Stimulated activated CD4-positive, alpha-beta T cell treated with anti-CD3 and anti-CD28 coated beads, Interleukin-15, amount 100 ng/mL, for 24 hours (primary cell): Measurements from ENCODE around the gene HCFC1R1.
"Not testable (repeated sequence)": the region's sequence is repeated elsewhere in the genome, so short reads cannot be mapped to it uniquely, and the experiment has no call there.

ENCODE experiments used
- DNase-seq: peaks from one replicate; pipeline ENCODE4 v3.0.0-alpha.2; 2020

The HCFC1R1 gene

GRCh38 chr16:3023669-3024478, at the start of gene HCFC1R1, which contains the start of gene THOC6:
Gene HCFC1R1, minus strand, starts transcription at chr16:3023942. Its CDS starts 1 bp downstream, at chr16:3023941.
Gene THOC6, plus strand, starts transcription at chr16:3024035. Its CDS starts 292 bp downstream, at chr16:3024327.
- peak; percentile 98 for DNase-seq

- no peak for DNase-seq
These were observed 49.7 kb upstream of the HCFC1R1 start for GRCh38 chr16:3073448-3073847.

- not testable (repeated sequence) for DNase-seq
These were observed 49.0 kb upstream of the HCFC1R1 start for GRCh38 chr16:3072576-3073263.

DNA sequence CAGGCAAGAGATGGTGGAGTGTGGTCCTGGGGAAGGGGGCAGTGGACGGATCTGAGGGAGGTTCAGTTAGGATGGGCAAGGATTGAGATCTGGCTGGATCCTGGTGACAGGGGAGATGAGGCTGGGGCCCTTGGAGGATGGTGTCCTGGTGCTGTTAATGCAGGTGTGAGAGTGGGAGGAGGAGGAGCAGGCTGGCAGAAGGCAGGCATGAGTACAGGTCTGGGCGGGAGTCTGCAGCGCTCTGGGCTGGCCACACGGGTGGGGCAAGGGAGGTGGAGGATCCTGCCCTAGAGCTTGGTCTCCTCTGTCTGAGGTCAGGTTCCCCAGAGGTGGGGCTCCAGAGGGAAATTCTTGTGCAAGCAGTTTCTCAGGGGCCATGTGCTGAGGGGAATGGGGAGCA, 48.4 kb upstream of the HCFC1R1 start:
- DNase-seq: peak; percentile 50

GRCh38 chr16:3071655-3072054, 47.9 kb upstream of the HCFC1R1 start:
- peak; percentile 39 for DNase-seq

GRCh38 chr16:3070608-3071111, 46.9 kb upstream of the HCFC1R1 start:
- DNase-seq: peak; percentile 40

- not testable (repeated sequence) for DNase-seq
These were observed 45.4 kb upstream of the HCFC1R1 start for GRCh38 chr16:3069146-3069545.

- no peak for DNase-seq
These were observed 44.7 kb upstream of the HCFC1R1 start for GRCh38 chr16:3068487-3068886.

DNA sequence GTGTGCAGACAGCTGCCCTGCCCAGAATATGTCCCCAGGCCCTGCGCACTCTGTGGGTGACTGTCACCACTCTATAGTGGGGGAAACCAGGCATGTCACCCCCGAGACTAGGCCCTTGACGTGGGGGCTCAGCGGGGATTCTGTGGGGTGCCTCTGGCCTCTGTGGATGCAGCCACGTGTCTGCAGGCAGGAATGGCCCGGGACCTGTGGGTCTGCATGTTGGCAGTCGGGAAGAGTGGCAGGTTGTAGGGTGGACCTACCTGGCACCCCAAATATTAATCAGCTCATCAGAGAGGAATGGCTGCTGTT, 42.7 kb upstream of the HCFC1R1 start:
- DNase-seq: peak; percentile 41

DNA sequence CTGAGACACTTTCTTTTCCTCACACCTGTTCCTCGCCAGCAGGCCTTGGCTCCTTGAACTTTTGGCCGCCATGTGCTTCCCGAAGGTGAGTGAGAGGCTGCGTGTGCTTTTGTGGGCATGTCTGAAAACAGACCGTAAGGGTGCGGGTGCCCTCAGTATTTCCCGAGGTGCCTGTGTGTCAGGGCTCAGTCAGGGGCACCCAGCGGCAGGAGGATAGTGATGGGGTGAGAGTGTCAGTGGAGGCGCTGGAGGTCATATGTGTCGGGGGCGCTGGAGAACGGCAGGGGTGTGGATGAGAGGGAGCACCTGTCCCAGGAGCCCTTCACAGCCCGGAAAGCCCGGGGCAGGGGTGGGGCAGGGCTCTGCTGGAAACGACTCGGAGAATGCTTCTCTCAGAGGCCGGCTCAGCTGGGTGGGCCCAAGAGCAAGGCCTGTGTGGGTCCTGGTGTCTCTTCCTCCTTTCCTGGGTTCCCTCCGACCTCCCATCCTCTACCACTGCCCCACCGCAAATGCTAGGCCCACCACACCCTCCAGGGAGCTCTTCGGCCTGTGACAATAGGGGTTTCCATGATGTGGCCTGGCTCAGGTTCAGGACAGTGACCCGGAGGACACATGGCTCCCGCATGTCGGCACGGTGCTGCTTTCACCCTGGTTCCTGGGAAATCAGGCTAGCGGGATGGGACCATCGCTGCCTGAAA, 42.1 kb upstream of the HCFC1R1 start:
- DNase-seq: peak; percentile 46

DNA sequence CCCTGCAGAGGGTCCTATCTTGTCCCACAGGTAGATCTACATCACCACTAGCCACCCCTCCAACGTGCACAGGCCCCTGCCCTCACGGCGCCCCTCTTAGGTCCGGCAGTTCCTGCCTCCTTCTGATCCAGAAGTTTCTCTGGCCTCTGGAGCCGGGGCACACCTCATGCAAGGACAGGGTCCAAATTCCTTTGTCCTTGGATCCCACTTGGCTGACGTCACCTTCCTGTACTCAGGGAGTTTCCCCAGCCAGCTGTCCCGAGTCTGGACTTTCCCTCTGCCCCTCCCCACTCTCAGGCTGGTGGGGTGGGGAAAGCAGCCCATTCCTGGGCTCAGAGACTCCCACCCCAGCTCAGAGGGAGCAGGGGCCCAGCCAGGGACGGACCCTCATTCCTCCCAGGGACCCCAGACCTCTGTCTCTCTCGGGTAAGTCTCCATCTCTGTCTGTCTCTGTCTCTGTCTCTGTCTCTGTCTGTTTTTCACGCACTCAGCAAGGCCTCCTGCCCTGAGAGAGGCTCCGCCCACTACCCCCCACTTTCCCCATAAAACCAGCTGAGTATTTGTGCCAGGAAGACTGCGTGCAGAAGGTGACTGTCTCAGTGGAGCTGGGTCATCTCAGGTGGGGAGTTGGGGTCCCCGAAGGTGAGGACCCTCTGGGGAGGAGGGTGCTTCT, 41.5 kb upstream of the HCFC1R1 start, which contains the start of gene IL32:
Gene IL32 (plus strand): TSS at position 572 of the 673 bp plus-strand sequence. CDS start 172 bp downstream, outside the sequence.
- peak; percentile 86 for DNase-seq

GRCh38 chr16:3063625-3064386, 40.1 kb upstream of the HCFC1R1 start:
- no peak for DNase-seq

GRCh38 chr16:3062553-3062952, 38.8 kb upstream of the HCFC1R1 start:
- no peak for DNase-seq

- no peak for DNase-seq
These were observed 36.8 kb upstream of the HCFC1R1 start for GRCh38 chr16:3060339-3061127.

- no peak for DNase-seq
These were observed 36.0 kb upstream of the HCFC1R1 start for GRCh38 chr16:3059723-3060242.

- DNase-seq: peak; percentile 91
These were observed 35.4 kb upstream of the HCFC1R1 start for GRCh38 chr16:3059041-3059722.

DNA sequence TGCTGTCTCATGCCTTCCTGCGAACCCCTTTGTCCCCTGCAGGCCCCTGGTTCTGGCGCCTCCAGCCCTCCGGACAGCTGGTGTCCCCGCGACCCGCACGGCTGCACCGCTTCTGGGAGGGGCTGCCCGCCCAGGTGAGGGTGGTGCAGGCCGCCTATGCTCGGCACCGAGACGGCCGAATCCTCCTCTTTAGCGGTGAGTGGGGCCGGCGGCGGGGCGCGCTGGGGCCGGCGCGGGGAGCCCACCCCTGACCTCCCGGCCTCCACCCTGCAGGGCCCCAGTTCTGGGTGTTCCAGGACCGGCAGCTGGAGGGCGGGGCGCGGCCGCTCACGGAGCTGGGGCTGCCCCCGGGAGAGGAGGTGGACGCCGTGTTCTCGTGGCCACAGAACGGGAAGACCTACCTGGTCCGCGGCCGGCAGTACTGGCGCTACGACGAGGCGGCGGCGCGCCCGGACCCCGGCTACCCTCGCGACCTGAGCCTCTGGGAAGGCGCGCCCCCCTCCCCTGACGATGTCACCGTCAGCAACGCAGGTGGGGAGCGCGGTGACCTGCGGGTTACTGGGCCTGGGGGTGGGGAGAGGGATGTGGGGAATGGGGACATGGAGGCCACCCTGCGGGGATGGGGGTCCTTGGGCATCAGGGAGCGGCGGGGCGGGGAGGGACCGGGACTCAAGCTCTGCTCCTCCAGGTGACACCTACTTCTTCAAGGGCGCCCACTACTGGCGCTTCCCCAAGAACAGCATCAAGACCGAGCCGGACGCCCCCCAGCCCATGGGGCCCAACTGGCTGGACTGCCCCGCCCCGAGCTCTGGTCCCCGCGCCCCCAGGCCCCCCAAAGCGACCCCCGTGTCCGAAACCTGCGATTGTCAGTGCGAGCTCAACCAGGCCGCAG, 34.6 kb upstream of the HCFC1R1 start:
- peak; percentile 64 for DNase-seq

DNA sequence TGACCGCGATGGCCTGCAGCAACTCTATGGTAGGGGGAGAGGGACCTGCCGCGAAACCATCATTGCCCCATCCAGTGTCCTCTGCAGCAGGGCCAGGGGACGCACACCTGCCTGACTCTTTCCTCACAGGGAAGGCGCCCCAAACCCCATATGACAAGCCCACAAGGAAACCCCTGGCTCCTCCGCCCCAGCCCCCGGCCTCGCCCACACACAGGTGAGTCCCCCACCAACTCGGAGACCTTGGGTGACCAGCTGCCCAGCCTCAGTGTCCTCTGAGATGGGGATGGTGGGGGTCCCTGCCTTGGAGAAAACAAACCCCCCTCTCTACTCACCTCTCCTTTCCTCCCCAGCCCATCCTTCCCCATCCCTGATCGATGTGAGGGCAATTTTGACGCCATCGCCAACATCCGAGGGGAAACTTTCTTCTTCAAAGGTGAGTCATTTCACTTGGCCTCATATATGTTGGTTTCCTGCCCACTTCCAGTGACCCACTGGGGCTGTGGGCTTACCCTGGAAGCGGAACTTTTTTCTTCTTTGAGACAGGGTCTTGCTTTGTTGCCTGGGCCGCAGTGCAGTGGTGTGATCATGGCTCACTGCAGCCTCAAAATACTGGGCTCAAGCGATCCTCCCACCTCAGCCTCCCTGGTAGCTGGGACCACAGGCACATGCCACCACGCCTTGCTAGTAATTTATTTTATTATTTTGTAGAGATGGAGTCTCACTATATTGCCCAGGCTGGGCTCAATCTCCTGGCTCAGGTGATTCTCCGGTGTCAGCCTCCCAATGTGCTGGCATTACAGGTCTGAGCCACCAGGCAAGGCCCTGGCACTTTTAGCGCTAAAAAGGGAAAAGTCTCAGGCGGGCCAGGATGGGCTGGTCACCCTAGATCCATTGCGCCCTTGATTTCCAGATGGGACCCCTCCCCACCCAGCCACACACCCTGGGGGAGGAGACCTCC, 33.7 kb upstream of the HCFC1R1 start:
- no peak for DNase-seq
